Suprapubic skin (tissue), 4 donors: ENCODE results near the gene FAM83F. TPM values are rescaled to one million over a fixed set of nuclear protein-coding genes. Genes with fewer than 3 reads are reported as not detected.
"Not testable (repeated sequence)": the region's sequence is repeated elsewhere in the genome, so short reads cannot be mapped to it uniquely, and the experiment has no call there.

Experiments
- DNase-seq, 2 donors: peaks; one replicate each; pipeline ENCODE4 v3.0.0-alpha.2; 2019; ENCODE audit warnings: low spot score in 2 of 2
- H3K27ac ChIP-seq: fragments of 200-600 bp; sonication (generic); one replicate; pipeline ENCODE4 v1.5.1; 2019
- H3K27me3 ChIP-seq: fragments of 200-600 bp; sonication (generic); one replicate; pipeline ENCODE4 v1.5.1; 2019
- H3K36me3 ChIP-seq: fragments of 200-600 bp; sonication (generic); one replicate; pipeline ENCODE4 v1.5.1; 2019
- H3K4me1 ChIP-seq: fragments of 200-600 bp; sonication (generic); one replicate; pipeline ENCODE4 v1.5.1; 2019
- H3K4me3 ChIP-seq: fragments of 200-600 bp; sonication (generic); one replicate; pipeline ENCODE4 v1.5.1; 2019; ENCODE audit warnings: mild to moderate bottlenecking
- H3K9me3 ChIP-seq: fragments of 200-600 bp; sonication (generic); one replicate; pipeline ENCODE4 v1.5.1; 2019
- CTCF ChIP-seq, 2 donors: fragments of 200-600 bp in 1 of 2; fragments of 450-650 bp in 1 of 2; sonication (generic) in 1 of 2; IDR thresholded peaks; one replicate each; pipeline ENCODE4 v1.5.1; 2016 to 2019; ENCODE audit warnings: antibody characterized with exemption in 2 of 2, mild to moderate bottlenecking in 1 of 2, moderate library complexity in 1 of 2
- EP300 ChIP-seq: sonication (generic); formaldehyde crosslinking; IDR thresholded peaks from one replicate; pipeline ENCODE4 v1.6.1; 2017; ENCODE audit warnings: antibody characterized with exemption
- POLR2A ChIP-seq, 2 donors: fragments of 450-650 bp; IDR thresholded peaks; one replicate each; pipeline ENCODE4 v1.6.1; 2017; ENCODE audit warnings: antibody characterized with exemption in 2 of 2, mild to moderate bottlenecking in 2 of 2, moderate library complexity in 2 of 2
- POLR2AphosphoS5 ChIP-seq, 3 donors: sonication (generic); formaldehyde crosslinking; IDR thresholded peaks; one replicate each; pipeline ENCODE4 v1.6.1; 2017; ENCODE audit warnings: antibody characterized with exemption in 3 of 3
- WGBS: methylation state at CpG from one replicate; pipeline ENCODE4 v1.1.5; 2018; 5-methylcytosine and 5-hydroxymethylcytosine counted together
- total RNA-seq, 4 donors: library from RNA; depleted of rRNA; stranded (reverse); fragments of >200 nt; gene quantifications; one replicate each; pipeline ENCODE4 v1.1.0, GENCODE V29; 2016

The FAM83F gene
- total RNA-seq, 4 donors from 2014 or later = 54.5 to 78.1 (median 69.3) TPM

DNA sequence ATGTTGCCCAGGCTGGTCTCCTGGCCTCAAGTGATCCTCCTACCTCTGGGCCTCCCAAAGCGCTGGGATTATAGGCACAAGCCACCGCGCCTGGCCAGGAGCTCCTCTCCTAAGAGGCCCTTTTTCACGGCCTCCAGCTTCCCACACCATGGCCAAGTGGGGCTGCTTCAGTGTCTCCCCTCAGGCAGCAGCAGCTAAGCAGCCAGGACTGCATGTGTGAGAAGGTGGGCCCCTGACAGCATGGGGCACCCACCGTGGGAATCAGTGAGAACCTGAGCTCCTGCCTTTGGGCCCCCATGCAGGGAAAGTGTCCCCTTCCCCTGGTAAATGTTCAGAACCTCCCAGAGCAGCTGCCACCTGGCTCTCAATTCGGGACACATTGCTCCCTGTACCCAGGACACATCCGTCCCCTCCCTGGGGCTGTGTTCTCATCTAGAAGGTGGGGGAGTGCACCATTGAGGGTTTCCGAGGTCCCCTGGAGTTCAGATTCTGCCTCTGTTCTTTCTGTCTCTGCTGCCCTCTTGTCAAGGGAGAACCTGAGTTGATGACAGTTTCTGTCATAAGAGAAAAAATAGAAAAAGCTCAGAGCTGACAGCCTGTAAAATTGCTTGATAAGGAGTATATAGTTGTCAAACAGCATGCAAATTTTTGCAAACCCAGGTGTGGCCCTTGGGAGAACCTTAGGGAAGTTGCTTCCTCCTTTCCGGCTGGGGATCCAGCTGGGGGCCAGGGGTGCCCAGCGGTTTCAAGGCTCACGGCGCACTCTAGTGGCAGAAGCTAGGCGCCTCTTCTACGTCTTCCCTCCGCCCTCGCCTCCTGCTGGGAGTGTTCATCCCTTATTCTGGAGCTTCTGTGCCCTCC, 29.7 kb downstream of the FAM83F start:
- WGBS = 39% methylated on average over 14 of the region's 16 CpGs
- H3K4me3 ChIP-seq = no peak overlapping the region
- TF ChIP-seq EP300 (no peak), POLR2A (IDR thresholded peaks at IDR 0.05) (no peak), POLR2AphosphoS5 (IDR thresholded peaks at IDR 0.05) (no peak), CTCF (IDR thresholded peaks at IDR 0.05) (peak; percentile 69 to 86)
- H3K4me1 ChIP-seq = peaks cover 59% of the 10 kb centered on the region
- no peak for DNase-seq
- no peaks in the 10 kb centered on the region for H3K9me3 ChIP-seq
- no peak overlapping the region for H3K27ac ChIP-seq
- H3K36me3 ChIP-seq = no peaks in the 10 kb centered on the region
- H3K27me3 ChIP-seq = no peaks in the 10 kb centered on the region

GRCh38 chr22:40025062-40025379, 30.3 kb downstream of the FAM83F start:
- not testable (repeated sequence) for H3K27ac ChIP-seq, H3K27me3 ChIP-seq, H3K4me3 ChIP-seq, DNase-seq, H3K36me3 ChIP-seq, H3K9me3 ChIP-seq
- 37% methylated on average over 5 of the region's 5 CpGs for WGBS
- peaks cover 55% of the 10 kb centered on the region for H3K4me1 ChIP-seq

DNA sequence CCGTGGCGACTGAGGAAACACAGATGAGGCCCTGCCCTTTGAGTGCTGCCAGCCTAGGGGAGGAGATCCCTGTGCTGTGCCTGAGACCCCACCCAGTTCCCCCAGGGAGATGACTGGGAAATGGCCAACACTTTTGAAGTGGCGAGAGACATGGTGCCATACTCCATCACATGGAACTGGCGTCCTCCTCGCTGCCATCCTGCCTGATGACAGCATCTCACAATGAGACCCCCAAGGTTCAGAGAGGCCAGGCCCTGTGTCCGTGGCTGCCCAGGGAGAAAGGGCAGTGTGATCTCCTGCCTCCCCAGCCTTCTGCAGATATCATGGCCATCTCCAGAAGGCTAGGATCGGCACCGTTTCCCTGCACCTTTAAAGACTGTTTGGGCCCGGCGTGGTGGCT, 31.1 kb downstream of the FAM83F start:
- no peak overlapping the region for H3K27ac ChIP-seq
- WGBS = 68% methylated on average over 7 of the region's 10 CpGs
- H3K9me3 ChIP-seq = no peaks in the 10 kb centered on the region
- TF ChIP-seq POLR2AphosphoS5 (IDR thresholded peaks at IDR 0.05) (no peak), CTCF (IDR thresholded peaks at IDR 0.05) (no peak), EP300 (no peak), POLR2A (IDR thresholded peaks at IDR 0.05) (no peak)
- DNase-seq = no peak
- H3K4me1 ChIP-seq = peaks cover 54% of the 10 kb centered on the region
- H3K27me3 ChIP-seq = no peaks in the 10 kb centered on the region
- no peak overlapping the region for H3K4me3 ChIP-seq
- H3K36me3 ChIP-seq = no peaks in the 10 kb centered on the region

- Histone ChIP-seq H3K36me3 (no peaks in the 10 kb centered on the region), H3K27me3 (no peaks in the 10 kb centered on the region), H3K9me3 (no peaks in the 10 kb centered on the region), H3K4me1 (peaks cover 52% of the 10 kb centered on the region), H3K27ac (no peak overlapping the region), H3K4me3 (no peak overlapping the region)
- TF ChIP-seq POLR2AphosphoS5 (IDR thresholded peaks at IDR 0.05) = no peak
- TF ChIP-seq CTCF (IDR thresholded peaks at IDR 0.05) = no peak
- TF ChIP-seq EP300 = no peak
- TF ChIP-seq POLR2A (IDR thresholded peaks at IDR 0.05) = no peak
- no peak for DNase-seq
- 75% methylated on average over 7 of the region's 7 CpGs for WGBS
These were observed 31.9 kb downstream of the FAM83F start for GRCh38 chr22:40026641-40027040.

- Histone ChIP-seq H3K27me3 (no peaks in the 10 kb centered on the region), H3K9me3 (no peaks in the 10 kb centered on the region), H3K4me1 (peaks cover 46% of the 10 kb centered on the region), H3K4me3 (no peak overlapping the region), H3K36me3 (no peaks in the 10 kb centered on the region), H3K27ac (no peak overlapping the region)
- no peak for TF ChIP-seq POLR2A (IDR thresholded peaks at IDR 0.05)
- TF ChIP-seq EP300 = no peak
- TF ChIP-seq CTCF (IDR thresholded peaks at IDR 0.05) = no peak
- no peak for TF ChIP-seq POLR2AphosphoS5 (IDR thresholded peaks at IDR 0.05)
- no peak for DNase-seq
- 84% methylated on average over 20 of the region's 21 CpGs for WGBS
These were observed 32.7 kb downstream of the FAM83F start for GRCh38 chr22:40027191-40028097.
